Gastroesophageal sphincter (tissue), 3 donors: ENCODE measurements around the gene ERCC6.

Experiments
- CTCF ChIP-seq, 4 experiments: fragments of 200-600 bp in 2 of 4; fragments of 450-650 bp in 2 of 4; sonication (generic) in 1 of 4; IDR thresholded peaks; one replicate each; pipeline ENCODE4 v1.5.1; 2017 to 2019; ENCODE audit warnings: antibody characterized with exemption in 4 of 4, mild to moderate bottlenecking in 2 of 4, moderate library complexity in 2 of 4
- EP300 ChIP-seq: sonication (generic); formaldehyde crosslinking; IDR thresholded peaks from one replicate; pipeline ENCODE4 v1.6.1; 2017; ENCODE audit warnings: antibody characterized with exemption, mild to moderate bottlenecking
- POLR2A ChIP-seq, 2 donors: fragments of 450-650 bp; IDR thresholded peaks; one replicate each; pipeline ENCODE4 v1.6.1; 2017; ENCODE audit warnings: antibody characterized with exemption in 2 of 2, mild to moderate bottlenecking in 2 of 2, moderate library complexity in 1 of 2
- POLR2AphosphoS5 ChIP-seq: sonication (generic); formaldehyde crosslinking; IDR thresholded peaks from one replicate; pipeline ENCODE4 v1.6.1; 2017; ENCODE audit warnings: antibody characterized with exemption

- TF ChIP-seq CTCF (IDR thresholded peaks at IDR 0.05) (no peak), POLR2A (IDR thresholded peaks at IDR 0.05) (no peak), EP300 (no peak), POLR2AphosphoS5 (no peak)
Observed at GRCh38 chr10:49486009-49486408, 52.9 kb downstream of the ERCC6 start.
